ENCODE results near the gene PRKCH.

GRCh38 chr14:61300209-61300608 is 21.2 kb upstream of the PRKCH start:
- TF ChIP-seq POLR2A (IDR thresholded peaks at IDR 0.05) (no peak), CTCF (IDR thresholded peaks at IDR 0.05) (no peak), POLR2AphosphoS5 (IDR thresholded peaks at IDR 0.05) (no peak)
